GM04504 (cell line): ENCODE data around the gene PRSS8.
"Not testable (repeated sequence)": the region's sequence is repeated elsewhere in the genome, so short reads cannot be mapped to it uniquely, and the experiment has no call there.

ENCODE experiments used
- DNase-seq: peaks from one replicate; pipeline ENCODE4 v3.0.0-alpha.2; 2012; ENCODE audit warnings: low read depth

PRSS8 gene

DNA sequence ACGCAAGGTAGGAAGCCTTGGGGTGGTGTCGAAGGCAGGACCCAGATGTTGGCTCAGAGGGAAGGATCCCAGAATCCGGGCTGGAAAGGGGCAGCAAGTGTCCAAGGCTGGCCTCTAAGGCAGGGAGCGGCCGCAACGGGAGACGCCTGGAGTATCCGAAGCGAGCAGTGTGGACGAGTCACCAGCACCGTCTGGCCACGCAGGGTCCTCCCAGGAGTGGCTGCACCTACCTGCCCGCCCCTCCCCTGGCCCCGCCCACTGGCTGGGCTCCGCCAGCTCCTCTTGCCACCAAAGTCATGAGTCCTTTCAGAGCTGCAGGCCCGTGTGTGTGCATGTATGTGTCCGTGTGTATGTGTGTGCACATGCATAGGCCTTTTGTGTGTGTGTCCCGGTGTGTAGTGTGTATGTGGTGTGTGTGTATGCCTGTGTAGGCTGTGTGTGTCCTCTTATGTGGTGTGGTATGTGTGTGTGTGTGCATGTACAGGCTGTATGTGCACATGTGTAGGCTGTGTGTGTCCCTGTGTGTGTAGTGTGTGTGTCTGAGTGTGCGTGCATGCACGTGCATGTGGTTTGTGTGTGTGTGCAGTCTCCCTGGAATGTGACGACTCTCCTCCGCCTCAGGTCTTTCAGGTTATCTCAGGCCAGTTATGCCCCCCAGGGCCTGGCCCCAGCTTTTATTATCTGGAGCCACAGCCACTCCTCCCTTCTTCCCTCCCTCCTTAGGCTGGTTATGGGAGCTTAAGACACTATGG lies at the start of gene PRSS8:
PRSS8 (minus strand) TSS at position 193 of the 752 bp plus-strand sequence. CDS start 229 bp downstream, outside the sequence.
- DNase-seq, result no peak

DNA sequence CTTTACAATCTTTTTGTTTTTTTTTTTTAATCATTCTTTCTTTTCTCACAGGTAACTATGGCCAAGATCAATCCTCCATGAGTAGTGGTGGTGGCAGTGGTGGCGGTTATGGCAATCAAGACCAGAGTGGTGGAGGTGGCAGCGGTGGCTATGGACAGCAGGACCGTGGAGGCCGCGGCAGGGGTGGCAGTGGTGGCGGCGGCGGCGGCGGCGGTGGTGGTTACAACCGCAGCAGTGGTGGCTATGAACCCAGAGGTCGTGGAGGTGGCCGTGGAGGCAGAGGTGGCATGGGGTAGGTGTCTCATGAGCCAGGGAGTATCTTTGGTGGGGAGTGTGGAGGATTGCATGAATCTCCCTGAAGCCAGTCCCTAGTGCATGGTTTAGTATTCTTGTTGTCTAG lies 49.4 kb upstream of the PRSS8 start:
- no peak for DNase-seq

- DNase-seq, result no peak
Measured at GRCh38 chr16:31183432-31184428, 48.2 kb upstream of the PRSS8 start.

DNA sequence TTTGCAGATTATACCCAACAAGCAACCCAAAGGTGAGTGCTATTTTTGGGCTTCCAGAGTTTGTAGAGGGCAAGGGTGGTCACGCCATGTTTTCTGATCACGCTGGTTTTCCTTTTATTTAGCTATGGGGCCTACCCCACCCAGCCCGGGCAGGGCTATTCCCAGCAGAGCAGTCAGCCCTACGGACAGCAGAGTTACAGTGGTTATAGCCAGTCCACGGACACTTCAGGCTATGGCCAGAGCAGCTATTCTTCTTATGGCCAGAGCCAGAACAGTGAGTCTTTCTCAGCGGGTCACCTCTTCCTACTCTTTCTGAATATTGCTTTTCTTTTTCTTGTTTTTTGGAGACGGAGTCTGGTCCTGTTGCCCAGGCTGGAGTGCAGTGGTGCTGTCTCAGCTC lies 46.9 kb upstream of the PRSS8 start:
- no peak for DNase-seq

- DNase-seq, result no peak
Measured at GRCh38 chr16:31181102-31181830, 45.7 kb upstream of the PRSS8 start.

DNA sequence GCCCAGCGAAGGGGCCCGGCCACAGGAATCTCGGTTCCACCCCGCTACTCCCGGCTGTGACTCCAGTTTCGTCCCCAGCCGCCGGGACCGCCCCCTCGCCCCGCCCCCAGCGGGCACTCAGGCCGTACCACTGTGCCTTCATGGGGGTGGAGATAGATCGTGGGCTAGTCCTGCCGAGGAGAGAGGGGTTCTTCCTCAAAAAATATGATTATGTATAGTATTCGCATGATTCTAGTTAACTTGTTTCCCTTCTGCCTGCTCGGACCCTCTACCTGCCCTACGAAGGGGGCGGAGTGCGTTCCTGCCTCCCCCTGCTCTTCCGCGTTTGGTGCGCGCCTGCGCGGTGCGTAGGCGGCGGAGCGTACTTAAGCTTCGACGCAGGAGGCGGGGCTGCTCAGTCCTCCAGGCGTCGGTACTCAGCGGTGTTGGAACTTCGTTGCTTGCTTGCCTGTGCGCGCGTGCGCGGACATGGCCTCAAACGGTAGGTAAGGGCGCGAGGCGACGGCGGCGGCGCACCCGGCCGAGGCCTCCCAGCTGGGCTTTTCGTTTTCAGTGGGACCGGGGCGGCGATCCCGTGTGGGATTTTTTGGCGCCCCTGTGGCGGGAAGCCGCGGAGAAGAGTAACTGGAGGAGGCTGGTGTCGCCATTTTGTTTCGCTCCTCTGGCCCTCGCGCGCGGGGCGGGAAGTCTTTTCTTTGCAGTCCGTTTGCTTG lies 44.4 kb upstream of the PRSS8 start, which contains the start of gene FUS:
FUS (plus strand) TSS at position 393 of the 713 bp plus-strand sequence; CDS start at position 469, 76 bp downstream.
- DNase-seq, result peak; percentile 67

DNA sequence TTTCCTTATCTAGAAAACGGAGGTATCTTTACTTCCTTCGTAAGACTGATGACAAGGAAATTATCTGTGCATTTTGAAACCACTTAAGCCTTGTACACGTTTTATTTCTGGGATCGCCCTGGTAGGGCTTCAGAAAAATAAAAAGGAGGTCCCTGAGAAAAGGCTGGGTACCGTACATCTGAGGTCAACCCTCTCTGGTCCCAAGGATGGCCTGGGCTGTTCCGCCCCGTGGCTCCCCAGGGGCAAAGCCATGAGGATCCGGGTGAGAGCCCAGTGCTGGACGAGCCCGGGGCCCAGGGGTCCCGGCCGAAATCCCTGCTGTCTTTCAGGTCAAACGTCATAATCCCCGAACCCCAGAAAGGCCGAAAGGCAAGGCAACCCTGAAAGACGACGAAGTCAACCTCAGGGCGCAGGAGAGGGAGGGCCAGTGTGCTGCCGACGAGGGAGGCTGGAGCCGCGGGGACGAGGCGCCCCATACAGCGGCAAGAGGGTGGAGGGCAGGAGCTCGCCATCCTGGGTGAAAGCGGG lies 43.8 kb upstream of the PRSS8 start:
- DNase-seq, result no peak

- no peak for DNase-seq
Measured at GRCh38 chr16:31177136-31177535, 41.6 kb upstream of the PRSS8 start.

DNA sequence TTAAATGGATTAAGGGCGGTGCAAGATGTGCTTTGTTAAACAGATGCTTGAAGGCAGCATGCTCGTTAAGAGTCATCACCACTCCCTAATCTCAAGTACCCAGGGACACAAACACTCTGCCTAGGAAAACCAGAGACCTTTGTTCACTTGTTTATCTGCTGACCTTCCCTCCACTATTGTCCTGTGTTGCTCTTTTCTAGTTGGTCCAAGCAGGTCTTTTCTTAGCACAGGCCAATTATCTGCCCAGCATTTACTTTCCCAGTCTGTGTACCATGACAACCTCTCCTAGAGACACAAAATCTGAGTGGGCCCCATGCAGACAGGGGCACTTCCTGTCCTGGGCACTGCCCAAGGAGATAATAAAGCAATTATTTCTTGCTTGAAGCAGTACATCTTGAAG lies 34.5 kb upstream of the PRSS8 start:
- DNase-seq, result not testable (repeated sequence)

DNA sequence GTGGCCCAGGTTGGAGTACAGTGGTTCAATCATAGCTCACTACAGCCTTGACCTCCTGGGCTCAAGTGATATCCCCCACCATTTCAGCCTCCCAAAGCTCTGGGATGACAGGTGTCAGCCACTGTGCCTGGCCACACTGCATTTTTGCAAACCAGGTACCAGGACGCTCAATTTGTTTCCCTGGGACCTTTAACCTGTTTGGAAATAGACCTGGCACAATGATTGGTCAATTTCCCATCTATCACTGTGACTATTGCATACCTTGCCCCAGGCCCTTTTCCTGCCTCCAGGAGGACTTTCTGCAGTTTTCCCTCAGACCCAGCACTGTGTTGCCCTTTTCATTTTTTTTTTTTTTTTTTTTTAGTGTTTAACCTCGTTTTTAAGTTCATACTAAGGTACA lies 33.3 kb upstream of the PRSS8 start:
- DNase-seq, result no peak

- no peak for DNase-seq
Measured at GRCh38 chr16:31167315-31167714, 31.8 kb upstream of the PRSS8 start.

GRCh38 chr16:31157136-31157535 lies 21.6 kb upstream of the PRSS8 start:
- no peak for DNase-seq

GRCh38 chr16:31150976-31151375 lies 15.4 kb upstream of the PRSS8 start:
- DNase-seq, result not testable (repeated sequence)

DNA sequence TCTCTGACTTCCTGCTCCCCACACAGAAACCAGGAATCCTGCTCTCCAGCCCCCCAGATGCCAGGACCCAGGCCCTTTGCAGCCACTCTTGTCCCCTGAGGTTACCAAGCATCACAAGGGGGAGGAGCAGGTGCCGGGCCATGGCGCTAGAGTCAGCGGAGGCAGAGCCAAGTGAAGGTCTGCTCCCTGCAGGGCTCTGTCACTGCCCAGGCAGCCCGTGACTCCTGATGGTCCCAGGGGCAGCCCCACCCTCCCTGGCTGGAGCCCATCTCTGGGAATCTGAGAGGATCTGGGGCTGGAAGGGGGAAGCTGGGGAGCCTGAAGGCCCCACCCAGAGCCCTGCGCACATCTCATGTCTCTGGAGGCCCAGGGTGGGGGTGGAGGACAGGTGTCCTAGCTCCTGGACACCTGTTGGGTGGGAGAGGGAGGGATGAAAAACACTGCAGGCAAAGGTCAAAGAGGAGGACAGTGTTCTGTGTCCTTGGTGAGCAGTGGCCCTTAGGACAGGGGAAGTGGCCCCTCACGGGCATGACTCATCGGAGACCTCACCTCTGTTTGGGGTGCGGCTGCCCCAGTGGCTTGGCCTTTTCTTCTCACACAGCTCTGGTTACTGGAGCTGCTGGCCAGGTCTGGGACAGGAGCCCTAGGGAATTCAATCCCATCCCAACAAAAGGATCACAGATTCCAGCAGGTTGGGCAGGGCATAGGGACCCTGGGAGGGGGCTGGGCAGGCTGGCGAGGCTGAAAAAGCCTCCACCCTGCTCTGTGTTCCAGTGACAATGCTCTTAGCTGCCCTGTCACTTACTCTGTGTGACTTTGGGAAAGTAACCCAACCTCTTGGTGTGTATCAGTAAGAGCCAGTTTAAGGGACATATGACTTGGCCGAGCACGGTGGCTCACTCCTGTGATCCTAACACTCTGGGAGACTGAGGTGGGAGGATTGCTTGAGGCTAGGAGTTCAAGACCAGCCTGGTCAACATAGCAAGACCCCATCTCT lies 14.7 kb upstream of the PRSS8 start, which contains the start of gene PRSS36:
PRSS36 (minus strand) TSS at position 173 of the 997 bp plus-strand sequence; CDS start at position 142, 31 bp downstream.
- no peak for DNase-seq

DNA sequence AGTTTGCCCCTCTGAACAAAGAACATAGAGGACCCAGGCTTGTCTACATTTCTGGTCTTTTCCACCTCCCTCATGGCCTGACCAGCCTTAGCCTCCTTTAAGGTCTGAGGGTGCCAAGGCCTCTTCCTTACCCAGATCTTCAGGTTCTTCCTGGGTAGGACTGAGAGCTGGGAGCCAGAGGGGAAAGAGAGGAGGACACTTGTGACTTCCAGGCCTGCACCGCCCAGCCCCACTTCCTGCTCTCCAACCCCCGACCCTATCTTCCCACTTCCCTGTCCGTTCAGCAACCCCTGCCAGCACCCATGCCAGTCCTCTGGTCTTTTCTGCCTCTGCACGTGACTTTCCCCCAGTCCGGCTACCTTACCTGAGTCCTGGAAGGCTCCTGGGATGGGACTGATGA lies 13.8 kb upstream of the PRSS8 start:
- no peak for DNase-seq

- DNase-seq, result no peak
Measured at GRCh38 chr16:31148896-31149295, 13.4 kb upstream of the PRSS8 start.

DNA sequence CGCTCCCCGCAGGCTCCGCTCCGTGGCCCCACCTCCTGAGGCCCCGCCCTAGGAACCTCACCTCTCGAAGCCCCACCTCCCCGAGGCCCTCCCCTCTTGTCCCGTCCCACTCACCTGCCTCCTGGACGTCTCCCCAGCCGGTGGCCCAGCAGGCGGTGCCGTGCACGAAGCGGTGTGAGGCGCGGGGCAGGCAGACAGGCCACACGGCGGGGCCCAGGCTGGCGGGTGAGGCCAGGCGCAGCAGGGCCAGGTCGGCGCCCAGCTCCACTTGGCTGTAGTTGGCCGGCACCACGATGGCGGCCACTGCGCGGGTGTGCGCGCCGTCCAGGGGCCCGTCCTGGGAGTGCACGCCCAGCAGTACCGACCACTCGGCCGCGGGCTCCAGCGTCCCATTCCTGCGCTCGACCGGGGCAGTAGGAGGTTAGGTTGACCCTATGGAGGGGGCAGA lies 12.8 kb upstream of the PRSS8 start:
- no peak for DNase-seq

DNA sequence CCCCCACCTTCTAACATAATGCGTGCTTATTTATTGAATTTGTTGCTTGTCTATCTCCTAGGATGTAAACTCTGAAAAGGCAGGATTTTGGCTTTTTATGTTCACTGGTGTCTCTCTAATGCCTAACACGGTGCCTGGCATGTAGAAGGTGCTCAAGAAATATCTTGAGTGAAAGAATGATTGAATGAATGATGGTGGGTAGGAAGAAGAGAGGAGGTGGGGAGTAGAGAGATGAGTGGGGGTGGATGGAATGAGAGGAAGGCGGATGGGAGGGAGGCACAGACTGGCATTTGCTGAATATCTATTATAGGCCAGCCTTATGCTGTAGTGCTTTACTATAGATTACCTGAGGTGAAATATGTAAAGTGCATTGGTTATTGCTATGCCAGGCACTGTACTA lies 12.0 kb upstream of the PRSS8 start:
- no peak for DNase-seq

GRCh38 chr16:31145398-31145990 lies 10.0 kb upstream of the PRSS8 start:
- no peak for DNase-seq
